ENCODE measurements around the gene FAM120A. TPM values are rescaled to one million over a fixed set of nuclear protein-coding genes. Genes with fewer than 3 reads are reported as not detected.

Gene FAM120A
- total RNA-seq, 1 experiment from 2014 or later = 43.2 TPM

GRCh38 chr9:93613791-93614190, 162.3 kb downstream of the FAM120A start:
- H3K4me1 ChIP-seq = no peaks in the 10 kb centered on the region
- Mint-ChIP-seq H3K9me3 (ENCODE audit: unreplicated experiment) (peaks cover 10% of the 10 kb centered on the region), H3K36me3 (ENCODE audit: insufficient read depth, unreplicated experiment) (no peaks in the 10 kb centered on the region), H3K27ac (ENCODE audit: unreplicated experiment) (no peak overlapping the region), H3K4me3 (ENCODE audit: unreplicated experiment) (no peak overlapping the region), H3K27me3 (ENCODE audit: insufficient read depth, unreplicated experiment) (no peaks in the 10 kb centered on the region), H3K4me1 (ENCODE audit: low read depth, unreplicated experiment) (no peaks in the 10 kb centered on the region)
- no TSS peak for BruUV-seq (replicated peaks)
- no peak overlapping the region for H3K4me3 ChIP-seq (ENCODE audit: low read depth, low read length)
- ChIA-PET CTCF (no interaction called here), POLR2A (interaction anchor here (0.7 kb wide), 1 partner anchor 31 kb away, joined by 7 read pairs; no protein-coding TSS in a partner anchor)
- intact Hi-C loops (cut with micrococcal nuclease; ENCODE audit: unreplicated experiment) = no loop called here
- DNase-seq = no peak
- no peaks in the 10 kb centered on the region for H3K36me3 ChIP-seq (ENCODE audit: control insufficient read depth, insufficient read depth, low read length)
- H3K9me3 ChIP-seq = no peaks in the 10 kb centered on the region
- TF ChIP-seq, protein P1, sequence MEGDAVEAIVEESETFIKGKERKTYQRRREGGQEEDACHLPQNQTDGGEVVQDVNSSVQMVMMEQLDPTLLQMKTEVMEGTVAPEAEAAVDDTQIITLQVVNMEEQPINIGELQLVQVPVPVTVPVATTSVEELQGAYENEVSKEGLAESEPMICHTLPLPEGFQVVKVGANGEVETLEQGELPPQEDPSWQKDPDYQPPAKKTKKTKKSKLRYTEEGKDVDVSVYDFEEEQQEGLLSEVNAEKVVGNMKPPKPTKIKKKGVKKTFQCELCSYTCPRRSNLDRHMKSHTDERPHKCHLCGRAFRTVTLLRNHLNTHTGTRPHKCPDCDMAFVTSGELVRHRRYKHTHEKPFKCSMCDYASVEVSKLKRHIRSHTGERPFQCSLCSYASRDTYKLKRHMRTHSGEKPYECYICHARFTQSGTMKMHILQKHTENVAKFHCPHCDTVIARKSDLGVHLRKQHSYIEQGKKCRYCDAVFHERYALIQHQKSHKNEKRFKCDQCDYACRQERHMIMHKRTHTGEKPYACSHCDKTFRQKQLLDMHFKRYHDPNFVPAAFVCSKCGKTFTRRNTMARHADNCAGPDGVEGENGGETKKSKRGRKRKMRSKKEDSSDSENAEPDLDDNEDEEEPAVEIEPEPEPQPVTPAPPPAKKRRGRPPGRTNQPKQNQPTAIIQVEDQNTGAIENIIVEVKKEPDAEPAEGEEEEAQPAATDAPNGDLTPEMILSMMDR (IDR thresholded peaks at IDR 0.05; ENCODE audit: insufficient read depth in 1 of 2, low read depth in 1 of 2, low read length in 1 of 2, severe bottlenecking in 1 of 2, unreplicated experiment in 1 of 2) = no peak
- H3K27me3 ChIP-seq (replicated peaks; ENCODE audit: control insufficient read depth, insufficient read depth, low read length) = no peaks in the 10 kb centered on the region

DNA sequence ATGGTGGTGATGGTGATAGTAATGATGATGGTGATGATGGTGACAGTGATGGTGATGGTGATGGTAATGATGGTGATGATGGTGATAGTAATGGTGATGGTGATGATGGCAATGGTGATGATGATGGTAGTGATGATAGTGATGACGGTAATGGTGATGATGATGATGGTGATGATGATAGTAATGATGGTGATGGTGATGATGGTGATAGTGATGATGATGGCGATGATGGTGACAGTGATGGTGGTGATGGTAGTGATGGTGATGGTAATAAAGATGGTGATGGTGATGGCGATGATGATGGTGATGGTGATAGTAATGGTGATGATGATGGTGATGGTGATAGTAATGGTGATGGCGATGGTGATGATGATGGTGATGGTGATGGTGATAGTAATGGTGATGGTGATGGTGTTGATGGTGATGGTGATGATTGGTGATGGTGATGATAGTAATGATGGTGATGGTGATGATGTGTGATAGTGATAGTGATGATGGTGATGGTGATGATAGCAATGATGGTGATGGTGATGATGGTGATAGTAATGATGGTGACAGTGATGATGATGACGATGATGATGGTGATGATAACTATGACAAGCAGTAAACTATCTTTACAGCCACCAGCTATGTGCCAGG, 163.5 kb downstream of the FAM120A start:
- H3K9me3 Mint-ChIP-seq (ENCODE audit: unreplicated experiment) = peaks cover 5% of the 10 kb centered on the region
- no peak for DNase-seq
- no peak overlapping the region for H3K4me3 Mint-ChIP-seq (ENCODE audit: unreplicated experiment)
- no peaks in the 10 kb centered on the region for H3K36me3 Mint-ChIP-seq (ENCODE audit: insufficient read depth, unreplicated experiment)
- TF ChIP-seq, protein P1 (IDR thresholded peaks at IDR 0.05; ENCODE audit: insufficient read depth in 1 of 2, low read depth in 1 of 2, low read length in 1 of 2, severe bottlenecking in 1 of 2, unreplicated experiment in 1 of 2) = no peak
- intact Hi-C loops (cut with micrococcal nuclease; ENCODE audit: unreplicated experiment) = no loop called here
- Histone ChIP-seq H3K4me1 (no peaks in the 10 kb centered on the region), H3K9me3 (no peaks in the 10 kb centered on the region), H3K27me3 (replicated peaks; ENCODE audit: control insufficient read depth, insufficient read depth, low read length) (no peaks in the 10 kb centered on the region), H3K36me3 (ENCODE audit: control insufficient read depth, insufficient read depth, low read length) (no peaks in the 10 kb centered on the region), H3K4me3 (ENCODE audit: low read depth, low read length) (no peak overlapping the region)
- ChIA-PET POLR2A (no interaction called here), CTCF (no interaction called here)
- no TSS peak for BruUV-seq (replicated peaks)
- no peaks in the 10 kb centered on the region for H3K27me3 Mint-ChIP-seq (ENCODE audit: insufficient read depth, unreplicated experiment)
- H3K27ac Mint-ChIP-seq (ENCODE audit: unreplicated experiment) = no peak overlapping the region
- no peaks in the 10 kb centered on the region for H3K4me1 Mint-ChIP-seq (ENCODE audit: low read depth, unreplicated experiment)

Small RNAs within 50 kb of the gene (microRNA-seq; reads per million reads assigned to microRNA genes)
- gene MIR548AU = not detected

Other genes with a start within 250 kb of the FAM120A start
- gene FAM120AOS, start 1.9 kb downstream of the FAM120A start, total RNA-seq (2022) = 30.1 and 36.0 TPM in 2 replicates
- gene PHF2, start 124.9 kb downstream of the FAM120A start, total RNA-seq (2022) = 10.2 and 10.3 TPM in 2 replicates